ENCODE results near the gene GADD45GIP1. TPM values are rescaled to one million over a fixed set of nuclear protein-coding genes. Genes with fewer than 3 reads are reported as not detected.

Gene GADD45GIP1
- polyA plus RNA-seq, 1 of the 3 experiments (the other 2 are of a cell fraction), result 91.8 TPM

DNA sequence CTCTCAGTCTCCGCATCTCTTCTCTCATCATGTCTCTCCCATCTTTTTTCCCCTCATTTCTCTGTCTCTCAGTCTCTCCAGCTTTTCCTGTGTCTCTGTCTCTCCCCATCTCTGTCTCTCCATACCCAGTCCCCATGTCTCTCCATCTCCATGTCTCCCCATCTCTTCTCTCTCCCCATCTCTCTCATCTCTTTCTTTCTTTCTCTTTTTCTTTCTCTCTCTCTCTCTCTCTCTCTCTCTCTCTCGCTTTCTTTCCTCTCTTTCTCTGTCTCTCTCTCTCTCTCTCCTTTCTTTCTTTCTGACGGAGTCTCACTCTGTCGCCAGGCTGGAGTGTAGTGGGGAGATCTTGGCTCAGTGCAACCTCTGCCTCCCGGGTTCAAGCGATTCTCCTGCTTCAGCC lies 25.6 kb upstream of the GADD45GIP1 start:
- no peaks in the 10 kb centered on the region for H3K9me3 ChIP-seq
- CTCF ChIA-PET, result interaction anchor here (0.9 to 24.6 kb wide), 16 partner anchors 16 to 280 kb away, joined by 3 to 603 read pairs (median 9); no protein-coding TSS in a partner anchor
- H3K4me2 ChIP-seq, result peak overlapping the region; percentile 66; the same call in 1 of the 2 replicates
- no peaks in the 10 kb centered on the region for H3K36me3 ChIP-seq (replicated peaks in 1 of 2; ENCODE audit: control insufficient read depth in 1 of 2, insufficient read depth in 2 of 2, low read length in 1 of 2)
- POLR2A ChIA-PET, result interaction anchor here (0.6 to 1.0 kb wide), 4 partner anchors 72 to 121 kb away, joined by 3 to 6 read pairs (median 3); no protein-coding TSS in a partner anchor
- TF ChIP-seq RFX5 (IDR thresholded peaks at IDR 0.05; ENCODE audit: low read length) (no peak), EP300 (IDR thresholded peaks at IDR 0.05; ENCODE audit: borderline replicate concordance in 1 of 2, low read depth in 1 of 2, low read length in 1 of 2) (no peak), JUND (IDR thresholded peaks at IDR 0.05) (no peak), YY1 (IDR thresholded peaks at IDR 0.05; ENCODE audit: low read depth) (no peak), MXI1 (IDR thresholded peaks at IDR 0.05; ENCODE audit: low read depth, low read length) (no peak), FOXJ3 (CRISPR knock-in tag; IDR thresholded peaks at IDR 0.05) (no peak), CHD2 (IDR thresholded peaks at IDR 0.05; ENCODE audit: low read length, partially characterized antibody) (no peak), ELF1 (IDR thresholded peaks at IDR 0.05) (no peak), FOXM1 (IDR thresholded peaks at IDR 0.05; ENCODE audit: low read depth) (no peak), RCOR1 (IDR thresholded peaks at IDR 0.05; ENCODE audit: low read length) (no peak), MEF2A (IDR thresholded peaks at IDR 0.05; ENCODE audit: borderline replicate concordance, low read depth) (no peak), TCF12 (IDR thresholded peaks at IDR 0.05) (no peak), RXRA (IDR thresholded peaks at IDR 0.05; ENCODE audit: borderline replicate concordance, low read depth) (no peak), POLR2AphosphoS5 (IDR thresholded peaks at IDR 0.05; ENCODE audit: low read depth, low read length) (no peak), SIN3A (IDR thresholded peaks at IDR 0.05; ENCODE audit: borderline replicate concordance, low read depth, low read length) (no peak), GABPA (IDR thresholded peaks at IDR 0.05; ENCODE audit: low read depth) (no peak), NFIC (IDR thresholded peaks at IDR 0.05; ENCODE audit: borderline replicate concordance) (no peak)
- TF ChIP-seq, protein P1, sequence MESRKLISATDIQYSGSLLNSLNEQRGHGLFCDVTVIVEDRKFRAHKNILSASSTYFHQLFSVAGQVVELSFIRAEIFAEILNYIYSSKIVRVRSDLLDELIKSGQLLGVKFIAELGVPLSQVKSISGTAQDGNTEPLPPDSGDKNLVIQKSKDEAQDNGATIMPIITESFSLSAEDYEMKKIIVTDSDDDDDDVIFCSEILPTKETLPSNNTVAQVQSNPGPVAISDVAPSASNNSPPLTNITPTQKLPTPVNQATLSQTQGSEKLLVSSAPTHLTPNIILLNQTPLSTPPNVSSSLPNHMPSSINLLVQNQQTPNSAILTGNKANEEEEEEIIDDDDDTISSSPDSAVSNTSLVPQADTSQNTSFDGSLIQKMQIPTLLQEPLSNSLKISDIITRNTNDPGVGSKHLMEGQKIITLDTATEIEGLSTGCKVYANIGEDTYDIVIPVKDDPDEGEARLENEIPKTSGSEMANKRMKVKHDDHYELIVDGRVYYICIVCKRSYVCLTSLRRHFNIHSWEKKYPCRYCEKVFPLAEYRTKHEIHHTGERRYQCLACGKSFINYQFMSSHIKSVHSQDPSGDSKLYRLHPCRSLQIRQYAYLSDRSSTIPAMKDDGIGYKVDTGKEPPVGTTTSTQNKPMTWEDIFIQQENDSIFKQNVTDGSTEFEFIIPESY (IDR thresholded peaks at IDR 0.05; ENCODE audit: borderline replicate concordance, low read depth), result no peak
- TF ChIP-seq, protein P2, sequence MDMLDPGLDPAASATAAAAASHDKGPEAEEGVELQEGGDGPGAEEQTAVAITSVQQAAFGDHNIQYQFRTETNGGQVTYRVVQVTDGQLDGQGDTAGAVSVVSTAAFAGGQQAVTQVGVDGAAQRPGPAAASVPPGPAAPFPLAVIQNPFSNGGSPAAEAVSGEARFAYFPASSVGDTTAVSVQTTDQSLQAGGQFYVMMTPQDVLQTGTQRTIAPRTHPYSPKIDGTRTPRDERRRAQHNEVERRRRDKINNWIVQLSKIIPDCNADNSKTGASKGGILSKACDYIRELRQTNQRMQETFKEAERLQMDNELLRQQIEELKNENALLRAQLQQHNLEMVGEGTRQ (IDR thresholded peaks at IDR 0.05; ENCODE audit: borderline replicate concordance, low read depth, low read length), result no peak
- TF ChIP-seq, protein P3, sequence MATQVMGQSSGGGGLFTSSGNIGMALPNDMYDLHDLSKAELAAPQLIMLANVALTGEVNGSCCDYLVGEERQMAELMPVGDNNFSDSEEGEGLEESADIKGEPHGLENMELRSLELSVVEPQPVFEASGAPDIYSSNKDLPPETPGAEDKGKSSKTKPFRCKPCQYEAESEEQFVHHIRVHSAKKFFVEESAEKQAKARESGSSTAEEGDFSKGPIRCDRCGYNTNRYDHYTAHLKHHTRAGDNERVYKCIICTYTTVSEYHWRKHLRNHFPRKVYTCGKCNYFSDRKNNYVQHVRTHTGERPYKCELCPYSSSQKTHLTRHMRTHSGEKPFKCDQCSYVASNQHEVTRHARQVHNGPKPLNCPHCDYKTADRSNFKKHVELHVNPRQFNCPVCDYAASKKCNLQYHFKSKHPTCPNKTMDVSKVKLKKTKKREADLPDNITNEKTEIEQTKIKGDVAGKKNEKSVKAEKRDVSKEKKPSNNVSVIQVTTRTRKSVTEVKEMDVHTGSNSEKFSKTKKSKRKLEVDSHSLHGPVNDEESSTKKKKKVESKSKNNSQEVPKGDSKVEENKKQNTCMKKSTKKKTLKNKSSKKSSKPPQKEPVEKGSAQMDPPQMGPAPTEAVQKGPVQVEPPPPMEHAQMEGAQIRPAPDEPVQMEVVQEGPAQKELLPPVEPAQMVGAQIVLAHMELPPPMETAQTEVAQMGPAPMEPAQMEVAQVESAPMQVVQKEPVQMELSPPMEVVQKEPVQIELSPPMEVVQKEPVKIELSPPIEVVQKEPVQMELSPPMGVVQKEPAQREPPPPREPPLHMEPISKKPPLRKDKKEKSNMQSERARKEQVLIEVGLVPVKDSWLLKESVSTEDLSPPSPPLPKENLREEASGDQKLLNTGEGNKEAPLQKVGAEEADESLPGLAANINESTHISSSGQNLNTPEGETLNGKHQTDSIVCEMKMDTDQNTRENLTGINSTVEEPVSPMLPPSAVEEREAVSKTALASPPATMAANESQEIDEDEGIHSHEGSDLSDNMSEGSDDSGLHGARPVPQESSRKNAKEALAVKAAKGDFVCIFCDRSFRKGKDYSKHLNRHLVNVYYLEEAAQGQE (IDR thresholded peaks at IDR 0.05; ENCODE audit: low read depth, low read length), result no peak
- no peaks in the 10 kb centered on the region for H3K79me2 ChIP-seq (ENCODE audit: insufficient read depth)
- H3K27me3 ChIP-seq (ENCODE audit: insufficient read depth), result no peaks in the 10 kb centered on the region
- DNase-seq, result no peak
- no peaks in the 10 kb centered on the region for H3K9me2 ChIP-seq
- H3K27ac ChIP-seq (ENCODE audit: low read depth in 2 of 2, low read length in 1 of 2), result no peak overlapping the region
- no peak overlapping the region for H3K4me3 ChIP-seq (ENCODE audit: low read depth in 2 of 2, low read length in 1 of 2)
- WGBS (ENCODE audit: low lambda C conversion rate), result 96% methylated on average over 6 of the region's 6 CpGs
- H2AFZ ChIP-seq (ENCODE audit: low read depth), result no peak overlapping the region
- no peaks in the 10 kb centered on the region for H3F3A ChIP-seq (replicated peaks; ENCODE audit: insufficient read depth)
- H3K9ac ChIP-seq, result peak overlapping the region; percentile 67; the same call in 1 of the 2 replicates
- no peaks in the 10 kb centered on the region for H4K20me1 ChIP-seq (ENCODE audit: insufficient read depth)
- peaks cover 0 to 8% of the 10 kb centered on the region in 2 experiments; a peak in 1 of 4 replicates for H3K4me1 ChIP-seq (ENCODE audit: control insufficient read depth in 1 of 2, insufficient read depth in 2 of 2, low read depth in 1 of 2, low read length in 1 of 2)
